HCT116 (cell line): ENCODE results near the gene FOXN3. TPM values are rescaled to one million over a fixed set of nuclear protein-coding genes. Genes with fewer than 3 reads are reported as not detected.

Experiments
- ATAC-seq: fragments of 200-7000 bp; cut with Tn5 transposase; 2 replicates; pipeline ENCODE4 v1.9.1; 2020; ENCODE audit warnings: mild to moderate bottlenecking, moderate library complexity
- BruUV-seq: library from RNA; stranded (reverse); fragments of 400-500 nt; replicated peaks from 2 replicates; lab custom pipeline; 2021; lab: Mats Ljungman, UMichigan
- CTCF ChIA-PET: fragments of 300-600 bp; sonication (Branson Sonifier 250); formaldehyde crosslinking; loops from one replicate; lab custom pipeline; 2021; ENCODE audit warnings: antibody characterized with exemption; lab: Charles Lee
- POLR2A ChIA-PET: fragments of 300-600, 350-600 bp; sonication (Branson Sonifier 250); formaldehyde crosslinking; loops from one replicate; lab custom pipeline; 2021; ENCODE audit warnings: antibody characterized with exemption; lab: Charles Lee
- RAD21 ChIA-PET, 2 experiments: fragments of 300-600 bp; sonication (Branson Sonifier 250); formaldehyde crosslinking; loops; one replicate each; lab custom pipeline; 2023; ENCODE audit warnings: low total read pairs in 2 of 2; ENCODE audit not compliant: uncharacterized antibody in 2 of 2, unreplicated experiment in 2 of 2, low non-redundant PET in 1 of 2; lab: Charles Lee
- DNase-seq: peaks from one replicate; pipeline ENCODE4 v3.0.0-alpha.2; 2010; ENCODE audit warnings: low read depth, low spot score
- H2AFZ ChIP-seq: fragments of 200-600 bp; shearing (Covaris generic), sonication (generic); 2 replicates; pipeline ENCODE4 v1.6.1; 2017; ENCODE audit warnings: low read depth, mixed run types, mixed read lengths, antibody characterized with exemption, low read length; ENCODE audit not compliant: poor library complexity, severe bottlenecking
- H3K27ac ChIP-seq: 2 replicates; pipeline ENCODE4 v1.5.1; 2012; ENCODE audit warnings: low read depth, low read length
- H3K27me3 ChIP-seq: fragments of 200-600 bp; sonication (generic); 2 replicates; pipeline ENCODE4 v1.6.1; 2016; ENCODE audit warnings: mixed run types, low read length, mixed read lengths; ENCODE audit not compliant: insufficient read depth
- H3K36me3 ChIP-seq, 2 experiments: fragments of 200-500 bp in 1 of 2; fragments of 200-600 bp in 1 of 2; sonication (Bioruptor generic) in 1 of 2; sonication (generic) in 1 of 2; 2 replicates each; pipeline versions ENCODE4 v1.5.1 to v1.6.1; 2014 to 2016; ENCODE audit warnings: low read length in 2 of 2, inconsistent platforms in 1 of 2, mixed read lengths in 1 of 2, mixed run types in 1 of 2; ENCODE audit not compliant: insufficient read depth in 2 of 2, control insufficient read depth in 1 of 2
- H3K4me1 ChIP-seq, 2 experiments: fragments of 200-600 bp in 1 of 2; sonication (generic) in 1 of 2; 2 replicates each; pipeline versions ENCODE4 v1.5.1 to v1.6.1; 2012 to 2017; ENCODE audit warnings: low read length in 2 of 2, inconsistent platforms in 1 of 2, mild to moderate bottlenecking in 1 of 2, mixed read lengths in 1 of 2, mixed run types in 1 of 2, moderate library complexity in 1 of 2; ENCODE audit not compliant: insufficient read depth in 2 of 2, control insufficient read depth in 1 of 2
- H3K4me2 ChIP-seq: fragments of 200-600 bp; sonication (generic); 2 replicates; pipeline ENCODE4 v1.6.1; 2017; ENCODE audit warnings: mixed run types, low read length, mixed read lengths
- H3K4me3 ChIP-seq, 2 experiments: fragments of 200-600 bp in 1 of 2; sonication (generic) in 1 of 2; replicated peaks in 1 of 2; 2 replicates each; pipeline ENCODE4 v1.5.1; 2011 to 2016; ENCODE audit warnings: low read length in 2 of 2, control low read depth in 1 of 2, low read depth in 1 of 2, mild to moderate bottlenecking in 1 of 2, mixed read lengths in 1 of 2, mixed run types in 1 of 2
- H3K79me2 ChIP-seq: fragments of 200-600 bp; sonication (generic); 2 replicates; pipeline ENCODE4 v1.6.1; 2017; ENCODE audit warnings: mild to moderate bottlenecking, mixed run types, low read length, moderate library complexity, mixed read lengths; ENCODE audit not compliant: insufficient read depth
- H3K9ac ChIP-seq: fragments of 200-600 bp; sonication (generic); 2 replicates; pipeline ENCODE4 v1.6.1; 2016; ENCODE audit warnings: low read length, mixed read lengths
- H3K9me2 ChIP-seq: fragments of 200-600 bp; sonication (generic), shearing (Covaris generic); 2 replicates; pipeline ENCODE4 v1.6.1; 2017; ENCODE audit warnings: mixed run types, mild to moderate bottlenecking, moderate library complexity; ENCODE audit not compliant: insufficient read depth
- H3K9me3 ChIP-seq, 2 experiments: fragments of 200-500 bp in 1 of 2; fragments of 200-600 bp in 1 of 2; sonication (Bioruptor generic) in 1 of 2; sonication (generic) in 1 of 2; 2 replicates each; pipeline ENCODE4 v1.6.1; 2014 to 2017; ENCODE audit warnings: low read length in 2 of 2, mixed read lengths in 2 of 2, inconsistent platforms in 1 of 2, low read depth in 1 of 2, mild to moderate bottlenecking in 1 of 2, mixed run types in 1 of 2, moderate library complexity in 1 of 2; ENCODE audit not compliant: control insufficient read depth in 1 of 2, insufficient read depth in 1 of 2
- H4K20me1 ChIP-seq: fragments of 200-600 bp; sonication (generic), shearing (Covaris generic); 2 replicates; pipeline ENCODE4 v1.6.1; 2017; ENCODE audit warnings: mixed run types, mild to moderate bottlenecking, moderate library complexity; ENCODE audit not compliant: insufficient read depth
- ATF3 ChIP-seq: IDR thresholded peaks from 2 replicates; pipeline ENCODE4 v1.6.1; 2012
- CBX3 ChIP-seq: IDR thresholded peaks from 2 replicates; pipeline ENCODE4 v1.6.1; 2012; ENCODE audit warnings: low read depth
- CTCF ChIP-seq, 3 experiments: fragments of 200-600 bp in 1 of 3; sonication (generic) in 1 of 3; IDR thresholded peaks in 2 of 3; conservative IDR thresholded peaks in 1 of 3; 2 replicates each; pipeline ENCODE4 v1.5.1; 2012 to 2017; ENCODE audit warnings: low read depth in 2 of 3, low read length in 2 of 3, antibody characterized with exemption in 1 of 3, borderline replicate concordance in 1 of 3, control low read depth in 1 of 3, mild to moderate bottlenecking in 1 of 3, mixed read lengths in 1 of 3, mixed run types in 1 of 3, moderate library complexity in 1 of 3; ENCODE audit not compliant: insufficient read depth in 1 of 3
- EGR1 ChIP-seq: IDR thresholded peaks from 2 replicates; pipeline ENCODE4 v1.6.1; 2012; ENCODE audit warnings: low read depth
- JUND ChIP-seq: IDR thresholded peaks from 2 replicates; pipeline ENCODE4 v1.6.1; 2012
- MAX ChIP-seq: IDR thresholded peaks from 2 replicates; pipeline ENCODE4 v1.6.1; 2012
- POLR2A ChIP-seq: IDR thresholded peaks from 2 replicates; pipeline ENCODE4 v1.7.0; 2011; ENCODE audit warnings: borderline replicate concordance; ENCODE audit not compliant: insufficient read depth, insufficient read length; ENCODE audit errors: extremely low read depth
- RAD21 ChIP-seq: IDR thresholded peaks from 2 replicates; pipeline ENCODE4 v1.6.1; 2012; ENCODE audit warnings: low read depth, mild to moderate bottlenecking
- REST ChIP-seq: IDR thresholded peaks from 2 replicates; pipeline ENCODE4 v1.6.1; 2012; ENCODE audit warnings: low read depth
- SP1 ChIP-seq: IDR thresholded peaks from 2 replicates; pipeline ENCODE4 v1.6.1; 2012; ENCODE audit warnings: low read depth
- SRF ChIP-seq: IDR thresholded peaks from 2 replicates; pipeline ENCODE4 v1.6.1; 2012; ENCODE audit warnings: low read depth
- TCF7L2 ChIP-seq: IDR thresholded peaks from 2 replicates; pipeline ENCODE4 v1.7.0; 2011; ENCODE audit warnings: borderline replicate concordance, inconsistent platforms; ENCODE audit not compliant: insufficient read depth, insufficient read length; ENCODE audit errors: extremely low read depth
- ZBTB33 ChIP-seq: IDR thresholded peaks from 2 replicates; pipeline ENCODE4 v1.6.1; 2011; ENCODE audit warnings: mild to moderate bottlenecking, low read length, moderate library complexity; ENCODE audit not compliant: insufficient replicate concordance; ENCODE audit errors: extremely low read depth
- ZFX ChIP-seq: fragments of 450-650 bp; IDR thresholded peaks from 2 replicates; pipeline ENCODE4 v1.6.1; 2017
- intact Hi-C: fragments of 100-400 bp; cut with micrococcal nuclease; formaldehyde crosslinking; loops from 2 replicates; pipeline ENCODE4 v1.10.0; 2022
- total RNA-seq: library from RNA; stranded (reverse); gene quantifications from one replicate; pipeline ENCODE4 v1.2.1, GENCODE V29; 2021; ENCODE audit not compliant: unreplicated experiment

The FOXN3 gene
- total RNA-seq, 1 experiment from 2014 or later, result 20.0 TPM

GRCh38 chr14:89240414-89240813, 176.6 kb downstream of the FOXN3 start (continued):
- TF ChIP-seq REST (no peak), POLR2A (no peak)

- no peak overlapping the region for H3K9ac ChIP-seq
- ChIA-PET POLR2A (no interaction called here), RAD21 (no interaction called here), CTCF (no interaction called here)
- no peaks in the 10 kb centered on the region for H3K4me1 ChIP-seq
- H4K20me1 ChIP-seq, result no peaks in the 10 kb centered on the region
- no peak overlapping the region for H2AFZ ChIP-seq
- intact Hi-C loops, result loop anchor here (5.0 kb wide), 1 partner anchor 62 kb away; no protein-coding TSS in a partner anchor
- no peak for ATAC-seq
- no peak for DNase-seq
- BruUV-seq, result no TSS peak
- no peak overlapping the region for H3K27ac ChIP-seq
- no peaks in the 10 kb centered on the region for H3K79me2 ChIP-seq
- no peaks in the 10 kb centered on the region for H3K9me2 ChIP-seq
- no peak overlapping the region for H3K4me2 ChIP-seq
- H3K27me3 ChIP-seq, result no peaks in the 10 kb centered on the region
- H3K4me3 ChIP-seq, result no peak overlapping the region
- H3K36me3 ChIP-seq, result no peaks in the 10 kb centered on the region
- H3K9me3 ChIP-seq, result no peaks in the 10 kb centered on the region
- TF ChIP-seq MAX (no peak), ATF3 (no peak), REST (no peak), RAD21 (no peak), CBX3 (no peak), SP1 (no peak), SRF (no peak), EGR1 (no peak), ZBTB33 (no peak), ZFX (no peak), TCF7L2 (no peak), JUND (no peak), CTCF (IDR thresholded peaks at IDR 0.05 in 2 of 3, conservative IDR thresholded peaks at IDR 0.05 in 1 of 3; ENCODE audit: borderline replicate concordance in 1 of 3, insufficient read depth in 1 of 3, low read depth in 2 of 3, low read length in 2 of 3) (no peak)
These were observed 178.0 kb downstream of the FOXN3 start for GRCh38 chr14:89239023-89239422.
